Neural progenitor cell (in vitro differentiated cells): ENCODE data around the gene KLK4.

ENCODE experiments used
- EZH2phosphoT487 ChIP-seq: fragments of 200-600 bp; sonication (generic); IDR thresholded peaks from 2 replicates; pipeline ENCODE4 v1.6.1; 2017; ENCODE audit warnings: antibody characterized with exemption
- TF ChIP-seq, protein P1 (sequence below): fragments of 200-600 bp; sonication (generic); IDR thresholded peaks from 2 replicates; pipeline ENCODE4 v1.5.1; 2017; ENCODE audit warnings: antibody characterized with exemption, mild to moderate bottlenecking

- TF ChIP-seq, protein P1, sequence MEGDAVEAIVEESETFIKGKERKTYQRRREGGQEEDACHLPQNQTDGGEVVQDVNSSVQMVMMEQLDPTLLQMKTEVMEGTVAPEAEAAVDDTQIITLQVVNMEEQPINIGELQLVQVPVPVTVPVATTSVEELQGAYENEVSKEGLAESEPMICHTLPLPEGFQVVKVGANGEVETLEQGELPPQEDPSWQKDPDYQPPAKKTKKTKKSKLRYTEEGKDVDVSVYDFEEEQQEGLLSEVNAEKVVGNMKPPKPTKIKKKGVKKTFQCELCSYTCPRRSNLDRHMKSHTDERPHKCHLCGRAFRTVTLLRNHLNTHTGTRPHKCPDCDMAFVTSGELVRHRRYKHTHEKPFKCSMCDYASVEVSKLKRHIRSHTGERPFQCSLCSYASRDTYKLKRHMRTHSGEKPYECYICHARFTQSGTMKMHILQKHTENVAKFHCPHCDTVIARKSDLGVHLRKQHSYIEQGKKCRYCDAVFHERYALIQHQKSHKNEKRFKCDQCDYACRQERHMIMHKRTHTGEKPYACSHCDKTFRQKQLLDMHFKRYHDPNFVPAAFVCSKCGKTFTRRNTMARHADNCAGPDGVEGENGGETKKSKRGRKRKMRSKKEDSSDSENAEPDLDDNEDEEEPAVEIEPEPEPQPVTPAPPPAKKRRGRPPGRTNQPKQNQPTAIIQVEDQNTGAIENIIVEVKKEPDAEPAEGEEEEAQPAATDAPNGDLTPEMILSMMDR, result no peak
- no peak for TF ChIP-seq EZH2phosphoT487
These were observed 14.9 kb upstream of the KLK4 start for GRCh38 chr19:50926144-50926543.
